Stimulated activated CD8-positive, alpha-beta memory T cell treated with anti-CD3 and anti-CD28 coated beads, Interleukin-4, amount 100 ng/mL, for 1 hour (primary cell): ENCODE results near the gene CCL11.
"Not testable (repeated sequence)": the region's sequence is repeated elsewhere in the genome, so short reads cannot be mapped to it uniquely, and the experiment has no call there.

Experiments
- DNase-seq, 2 donors: peaks; one replicate each; pipeline ENCODE4 v3.0.0-alpha.2; 2020; ENCODE audit warnings: low read depth in 2 of 2, low spot score in 1 of 2

Gene CCL11

GRCh38 chr17:34306466-34306865 is 20.9 kb downstream of the CCL11 start:
- DNase-seq, result no peak

GRCh38 chr17:34307110-34307509 is 21.6 kb downstream of the CCL11 start:
- no peak for DNase-seq

- no peak for DNase-seq
These were observed 22.8 kb downstream of the CCL11 start for GRCh38 chr17:34308371-34308770.

GRCh38 chr17:34311291-34311690 is 25.7 kb downstream of the CCL11 start:
- no peak for DNase-seq

- DNase-seq, result no peak
These were observed 26.5 kb downstream of the CCL11 start for GRCh38 chr17:34312080-34312479.

- no peak for DNase-seq
These were observed 27.6 kb downstream of the CCL11 start for GRCh38 chr17:34313164-34313563.

GRCh38 chr17:34314279-34314678 is 28.7 kb downstream of the CCL11 start:
- DNase-seq, result no peak

- no peak for DNase-seq
These were observed 32.9 kb downstream of the CCL11 start for GRCh38 chr17:34318474-34318873.

- no peak for DNase-seq
These were observed 33.5 kb downstream of the CCL11 start, which contains the start of gene CCL8 for GRCh38 chr17:34319039-34319483. Gene CCL8, plus strand, starts transcription at chr17:34319435. Its CDS starts 67 bp downstream, at chr17:34319502.

GRCh38 chr17:34321964-34322363 is 36.4 kb downstream of the CCL11 start:
- no peak for DNase-seq

- not testable (repeated sequence) for DNase-seq
These were observed 42.0 kb downstream of the CCL11 start for GRCh38 chr17:34327580-34327979.

GRCh38 chr17:34337701-34338100 is 52.2 kb downstream of the CCL11 start:
- no peak for DNase-seq
